Measurements from ENCODE around the gene EEF1E1.

Gene EEF1E1

DNA sequence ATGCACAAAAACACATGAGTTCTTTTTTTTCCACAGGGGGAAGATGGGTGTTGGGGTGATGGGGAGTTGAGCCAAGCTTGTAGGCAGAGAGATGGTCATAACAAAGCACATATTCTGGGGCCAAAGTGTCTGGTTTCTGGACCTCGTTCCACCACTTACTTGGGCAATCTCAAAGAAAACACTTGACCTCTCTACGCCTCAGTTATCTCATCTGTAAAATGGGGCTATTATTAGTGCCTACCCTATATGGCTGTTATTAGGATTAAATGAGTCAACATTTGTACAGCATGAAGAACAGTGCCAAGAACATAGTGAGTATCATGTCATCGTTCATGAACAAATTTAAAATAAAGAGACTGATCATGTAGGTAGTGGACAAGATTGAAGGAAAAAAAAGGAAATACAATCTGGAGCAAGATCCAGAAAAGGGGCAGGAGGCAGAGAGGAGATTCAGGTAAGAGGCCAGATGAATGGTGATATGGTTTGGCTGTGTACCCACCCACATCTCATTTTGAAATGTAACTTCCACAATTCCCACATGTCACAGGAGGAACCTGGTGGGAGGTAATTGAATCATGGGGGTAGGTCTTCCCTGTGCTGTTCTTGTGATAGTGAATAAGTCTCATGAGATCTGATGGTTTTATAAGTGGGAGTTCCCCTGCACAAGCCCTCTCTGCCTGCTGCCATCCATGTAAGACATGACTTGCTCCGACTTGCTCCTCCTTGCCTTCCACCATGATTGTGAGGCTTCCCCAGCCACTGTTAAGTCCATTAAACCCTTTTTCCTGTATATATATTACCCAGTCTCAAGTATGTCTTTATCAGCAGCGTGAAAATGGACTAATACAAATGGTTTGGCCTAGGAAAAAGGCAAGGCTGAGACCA, 14.2 kb downstream of the EEF1E1 start:
- Histone ChIP-seq H3K4me1 (ENCODE audit: control insufficient read depth in 1 of 2, insufficient read depth in 2 of 2, low read length in 2 of 2) (peaks cover 0 to 5% of the 10 kb centered on the region in 2 donors), H3K27ac (ENCODE audit: low read length) (no peak overlapping the region), H3K36me3 (ENCODE audit: control insufficient read depth in 1 of 2, insufficient read depth in 2 of 2, low read length in 2 of 2) (peaks cover 23 to 60% of the 10 kb centered on the region in 2 donors), H3K9me3 (ENCODE audit: control insufficient read depth in 1 of 2, low read length in 2 of 2) (no peaks in the 10 kb centered on the region), H3K4me3 (ENCODE audit: low read depth in 1 of 2, low read length in 2 of 2) (no peak overlapping the region), H3K27me3 (ENCODE audit: low read depth, low read length) (no peaks in the 10 kb centered on the region)

DNA sequence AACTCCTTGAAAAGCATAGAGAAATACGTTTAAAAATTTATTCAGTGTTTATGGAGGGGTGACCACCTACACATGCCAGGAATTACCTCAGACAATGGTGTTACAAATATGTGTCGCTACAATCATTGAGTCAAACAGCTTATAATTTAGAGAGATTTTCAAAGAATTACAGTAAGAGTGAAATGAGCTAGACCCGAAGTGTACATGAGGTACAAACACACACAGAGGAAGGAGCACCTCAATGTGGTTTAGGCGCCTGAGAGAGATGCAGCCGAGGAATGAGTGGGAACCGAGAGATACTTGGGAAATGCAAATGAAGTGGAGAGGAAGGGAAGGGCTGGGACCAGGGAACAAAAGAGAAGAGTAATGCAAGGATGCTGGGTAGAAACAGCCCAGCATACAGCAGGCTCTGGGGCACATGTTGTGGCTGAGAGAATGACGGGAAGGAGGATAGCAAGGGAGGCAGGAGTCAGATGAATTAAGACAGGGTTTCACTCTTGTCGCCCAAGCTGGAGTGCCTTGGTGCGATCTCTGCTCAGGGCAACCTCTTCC, 15.5 kb downstream of the EEF1E1 start:
- Histone ChIP-seq H3K27ac (ENCODE audit: low read length) (no peak overlapping the region), H3K27me3 (ENCODE audit: low read depth, low read length) (no peaks in the 10 kb centered on the region), H3K4me1 (ENCODE audit: control insufficient read depth in 1 of 2, insufficient read depth in 2 of 2, low read length in 2 of 2) (peaks cover 0 to 5% of the 10 kb centered on the region in 2 donors), H3K36me3 (ENCODE audit: control insufficient read depth in 1 of 2, insufficient read depth in 2 of 2, low read length in 2 of 2) (peaks cover 23 to 61% of the 10 kb centered on the region in 2 donors), H3K9me3 (ENCODE audit: control insufficient read depth in 1 of 2, low read length in 2 of 2) (no peaks in the 10 kb centered on the region), H3K4me3 (ENCODE audit: low read depth in 1 of 2, low read length in 2 of 2) (no peak overlapping the region)

DNA sequence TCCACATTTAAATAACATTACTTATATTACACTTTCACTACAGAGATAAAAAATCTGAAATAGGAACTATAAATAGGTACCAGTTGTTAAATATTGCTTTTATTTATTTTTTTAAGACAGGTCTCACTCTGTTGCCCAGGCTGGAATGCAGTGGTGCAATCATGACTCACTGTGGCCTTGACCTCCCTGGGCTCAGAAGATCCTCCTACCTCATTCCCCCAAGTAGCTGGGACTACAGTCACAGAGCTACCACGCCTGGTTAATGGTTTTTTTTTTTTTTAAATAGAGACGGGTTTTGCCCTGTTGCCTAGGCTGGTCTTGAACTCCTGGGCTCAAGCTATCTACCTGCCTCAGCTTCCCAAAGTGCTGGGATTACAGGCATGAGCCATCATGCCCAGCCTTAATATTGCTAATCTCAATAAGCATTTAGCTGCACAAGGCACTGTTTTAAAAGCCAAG, 17.3 kb downstream of the EEF1E1 start:
- Histone ChIP-seq H3K4me1 (ENCODE audit: control insufficient read depth in 1 of 2, insufficient read depth in 2 of 2, low read length in 2 of 2) (peaks cover 0 to 5% of the 10 kb centered on the region in 2 donors), H3K36me3 (ENCODE audit: control insufficient read depth in 1 of 2, insufficient read depth in 2 of 2, low read length in 2 of 2) (peaks cover 23 to 54% of the 10 kb centered on the region in 2 donors), H3K27me3 (ENCODE audit: low read depth, low read length) (no peaks in the 10 kb centered on the region), H3K27ac (ENCODE audit: low read length) (no peak overlapping the region), H3K4me3 (ENCODE audit: low read depth in 1 of 2, low read length in 2 of 2) (no peak overlapping the region), H3K9me3 (ENCODE audit: control insufficient read depth in 1 of 2, low read length in 2 of 2) (no peaks in the 10 kb centered on the region)

DNA sequence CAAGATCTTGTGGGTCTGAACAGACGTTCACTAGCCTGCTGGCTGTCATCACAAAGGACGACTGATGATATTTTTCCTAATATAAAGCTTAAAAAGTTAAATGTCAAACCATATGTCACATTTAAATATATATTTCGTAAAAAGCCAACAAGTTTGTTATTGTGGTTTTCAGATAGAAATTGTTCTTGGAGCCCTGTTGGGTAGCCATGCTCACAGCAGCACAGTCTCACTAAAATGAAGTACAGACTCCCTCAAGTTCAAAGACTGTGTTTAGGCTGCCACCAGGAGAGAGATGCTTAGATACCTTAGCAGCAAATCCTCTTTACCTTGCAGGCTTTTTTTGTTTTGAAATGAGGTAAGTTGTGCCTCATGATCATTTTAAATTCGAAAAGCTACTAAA, 17.8 kb downstream of the EEF1E1 start:
- Histone ChIP-seq H3K4me1 (ENCODE audit: control insufficient read depth in 1 of 2, insufficient read depth in 2 of 2, low read length in 2 of 2) (peaks cover 0 to 5% of the 10 kb centered on the region in 2 donors), H3K27me3 (ENCODE audit: low read depth, low read length) (no peaks in the 10 kb centered on the region), H3K4me3 (ENCODE audit: low read depth in 1 of 2, low read length in 2 of 2) (no peak overlapping the region), H3K36me3 (ENCODE audit: control insufficient read depth in 1 of 2, insufficient read depth in 2 of 2, low read length in 2 of 2) (peaks cover 23 to 53% of the 10 kb centered on the region in 2 donors), H3K9me3 (ENCODE audit: control insufficient read depth in 1 of 2, low read length in 2 of 2) (no peaks in the 10 kb centered on the region), H3K27ac (ENCODE audit: low read length) (no peak overlapping the region)

DNA sequence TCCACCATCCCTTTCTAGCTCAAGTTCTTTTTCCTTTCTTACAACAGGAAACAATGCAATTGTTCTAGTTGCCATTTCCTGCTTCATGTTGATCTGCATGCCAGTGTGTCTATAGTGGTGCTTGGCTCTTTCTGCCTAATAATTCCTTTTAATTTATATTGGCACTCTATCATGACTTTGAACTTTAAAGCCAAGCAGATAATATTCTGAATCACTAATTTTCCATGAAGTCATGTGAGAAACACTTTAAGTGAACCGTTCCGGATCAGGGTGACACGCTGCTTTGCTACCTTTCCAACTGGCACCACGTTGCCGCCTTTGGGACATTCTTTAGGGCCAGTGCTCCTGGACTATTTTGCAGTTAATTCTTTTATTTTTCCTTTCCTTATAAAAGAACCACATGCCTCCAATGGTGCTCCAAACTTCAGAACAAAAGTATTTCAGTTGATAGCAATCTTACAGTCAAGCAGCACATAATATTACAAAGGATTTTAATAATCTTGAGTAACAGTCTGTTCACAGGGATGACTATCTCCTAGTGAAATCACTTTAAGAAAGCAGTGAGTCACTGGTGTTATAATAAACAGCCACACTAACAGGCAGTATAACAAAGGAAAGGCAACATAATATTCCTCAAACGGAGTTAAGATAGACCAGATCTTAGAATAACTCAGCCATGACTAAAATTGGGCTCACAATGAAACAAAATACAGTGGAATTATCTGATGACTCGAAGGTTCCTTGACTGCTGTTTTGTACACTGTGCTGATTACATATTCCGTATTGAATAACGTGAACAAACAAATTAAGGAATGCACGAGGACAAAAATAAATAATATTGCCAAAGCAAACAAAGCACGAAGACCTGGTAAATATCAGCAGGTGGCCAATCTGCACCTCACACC, 19.1 kb downstream of the EEF1E1 start:
- H3K9me3 ChIP-seq (ENCODE audit: control insufficient read depth in 1 of 2, low read length in 2 of 2): no peaks in the 10 kb centered on the region
- no peak overlapping the region for H3K4me3 ChIP-seq (ENCODE audit: low read depth in 1 of 2, low read length in 2 of 2)
- peaks cover 0 to 5% of the 10 kb centered on the region in 2 donors for H3K4me1 ChIP-seq (ENCODE audit: control insufficient read depth in 1 of 2, insufficient read depth in 2 of 2, low read length in 2 of 2)
- no peaks in the 10 kb centered on the region for H3K27me3 ChIP-seq (ENCODE audit: low read depth, low read length)
- peak overlapping the region; percentile 13 for H3K27ac ChIP-seq (ENCODE audit: low read length)
- peaks cover 15 to 39% of the 10 kb centered on the region in 2 donors for H3K36me3 ChIP-seq (ENCODE audit: control insufficient read depth in 1 of 2, insufficient read depth in 2 of 2, low read length in 2 of 2)

DNA sequence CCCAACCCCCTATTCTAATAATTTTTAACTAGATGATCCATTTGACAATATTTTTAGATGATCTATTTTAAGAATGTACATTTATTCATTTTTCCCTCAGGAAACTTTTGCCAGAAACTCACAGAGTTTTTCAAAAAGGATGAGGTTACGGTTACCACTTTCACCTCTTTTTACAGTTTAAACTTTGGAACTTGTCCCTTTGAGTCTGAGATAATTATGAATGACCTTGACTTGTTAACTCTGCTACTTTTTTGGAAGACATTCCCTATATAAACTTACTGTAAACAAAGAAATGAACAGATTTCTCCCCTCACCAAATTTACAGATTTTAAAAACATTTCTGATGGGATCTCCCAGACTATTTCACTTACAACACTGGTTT, 19.8 kb downstream of the EEF1E1 start:
- Histone ChIP-seq H3K9me3 (ENCODE audit: control insufficient read depth in 1 of 2, low read length in 2 of 2) (no peaks in the 10 kb centered on the region), H3K27ac (ENCODE audit: low read length) (no peak overlapping the region), H3K27me3 (ENCODE audit: low read depth, low read length) (no peaks in the 10 kb centered on the region), H3K4me3 (ENCODE audit: low read depth in 1 of 2, low read length in 2 of 2) (no peak overlapping the region), H3K4me1 (ENCODE audit: control insufficient read depth in 1 of 2, insufficient read depth in 2 of 2, low read length in 2 of 2) (peaks cover 0 to 5% of the 10 kb centered on the region in 2 donors), H3K36me3 (ENCODE audit: control insufficient read depth in 1 of 2, insufficient read depth in 2 of 2, low read length in 2 of 2) (peaks cover 9 to 33% of the 10 kb centered on the region in 2 donors)

DNA sequence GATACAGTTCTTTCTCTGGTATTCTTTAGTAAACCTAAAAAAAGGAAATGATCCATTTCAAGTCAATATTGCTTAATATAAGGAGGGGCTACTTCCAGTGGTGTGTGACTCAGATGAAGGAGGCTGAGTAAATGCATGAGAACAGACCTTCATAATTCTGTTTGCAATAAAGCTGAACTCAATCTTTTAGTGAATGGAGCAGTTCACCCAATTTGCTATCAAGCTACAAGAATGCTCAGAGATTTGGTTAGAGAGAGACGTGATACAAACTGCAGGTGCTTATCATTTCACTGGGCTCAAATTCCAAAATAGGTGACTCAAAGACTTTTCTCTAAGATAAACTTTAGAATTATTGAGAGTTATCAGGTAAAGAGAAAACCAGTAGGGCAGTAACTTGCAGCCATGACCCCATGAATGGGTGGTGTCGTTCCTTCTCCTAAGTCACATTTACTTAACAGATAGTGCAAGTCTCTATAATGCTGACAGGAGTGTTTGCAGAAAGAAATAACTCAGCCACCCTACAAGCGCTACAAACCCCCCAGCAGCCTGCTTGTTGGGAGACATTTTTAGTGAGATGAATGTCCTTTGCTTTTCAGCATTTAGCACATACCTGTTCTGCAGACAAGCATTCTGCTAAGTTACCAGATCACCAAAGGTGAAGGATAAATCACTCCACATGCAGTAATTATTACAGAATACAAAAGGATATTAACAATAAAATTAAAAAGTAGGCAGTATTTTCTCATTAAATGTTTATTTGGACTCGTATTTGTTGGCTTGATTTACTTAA, 21.8 kb downstream of the EEF1E1 start:
- Histone ChIP-seq H3K9me3 (ENCODE audit: control insufficient read depth in 1 of 2, low read length in 2 of 2) (no peaks in the 10 kb centered on the region), H3K27ac (ENCODE audit: low read length) (no peak overlapping the region), H3K36me3 (ENCODE audit: control insufficient read depth in 1 of 2, insufficient read depth in 2 of 2, low read length in 2 of 2) (peaks cover 0 to 19% of the 10 kb centered on the region in 2 donors), H3K27me3 (ENCODE audit: low read depth, low read length) (no peaks in the 10 kb centered on the region), H3K4me1 (ENCODE audit: control insufficient read depth in 1 of 2, insufficient read depth in 2 of 2, low read length in 2 of 2) (peaks cover 0 to 5% of the 10 kb centered on the region in 2 donors), H3K4me3 (ENCODE audit: low read depth in 1 of 2, low read length in 2 of 2) (no peak overlapping the region)

DNA sequence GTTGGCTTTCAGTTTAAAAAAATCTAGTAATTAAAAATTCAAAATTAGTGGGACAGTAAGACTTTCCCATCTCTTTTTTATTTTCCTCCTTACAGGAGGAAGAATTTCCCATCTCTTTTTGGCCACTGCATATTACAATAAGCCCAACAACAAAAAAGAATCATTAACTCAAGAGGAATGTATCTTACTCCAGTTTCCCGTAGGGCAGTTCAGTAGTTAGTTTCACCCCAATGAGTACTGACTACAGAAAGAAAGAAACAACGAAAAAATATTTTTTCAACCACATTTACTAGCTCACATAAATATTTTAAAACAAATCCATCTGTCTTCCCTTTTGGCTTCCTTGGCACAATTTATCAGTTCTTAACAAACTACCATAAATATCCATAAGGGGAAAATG, 23.2 kb downstream of the EEF1E1 start:
- Histone ChIP-seq H3K27ac (ENCODE audit: low read length) (no peak overlapping the region), H3K27me3 (ENCODE audit: low read depth, low read length) (no peaks in the 10 kb centered on the region), H3K9me3 (ENCODE audit: control insufficient read depth in 1 of 2, low read length in 2 of 2) (no peaks in the 10 kb centered on the region), H3K36me3 (ENCODE audit: control insufficient read depth in 1 of 2, insufficient read depth in 2 of 2, low read length in 2 of 2) (peaks cover 0 to 16% of the 10 kb centered on the region in 2 donors), H3K4me3 (ENCODE audit: low read depth in 1 of 2, low read length in 2 of 2) (no peak overlapping the region), H3K4me1 (ENCODE audit: control insufficient read depth in 1 of 2, insufficient read depth in 2 of 2, low read length in 2 of 2) (peaks cover 0 to 5% of the 10 kb centered on the region in 2 donors)

DNA sequence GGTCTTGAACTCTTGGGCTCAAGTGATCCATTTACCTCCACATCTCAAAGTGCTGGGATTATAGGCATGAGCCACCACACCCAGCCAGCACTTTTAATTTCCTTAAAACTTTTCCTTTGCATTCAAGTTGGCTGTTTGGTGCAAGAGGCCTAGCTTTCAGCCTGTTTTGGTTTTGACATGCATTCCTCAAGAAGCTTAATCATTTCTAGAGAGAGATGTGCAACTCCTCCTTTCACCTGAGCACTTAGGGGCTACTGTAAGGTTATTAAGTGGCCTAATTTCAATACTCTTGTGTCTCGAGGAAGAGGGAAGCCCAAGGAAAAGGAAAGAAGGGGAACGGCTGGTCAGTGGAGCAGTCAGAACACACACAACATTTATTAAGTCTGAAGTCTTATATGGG, 24.4 kb downstream of the EEF1E1 start:
- Histone ChIP-seq H3K9me3 (ENCODE audit: control insufficient read depth in 1 of 2, low read length in 2 of 2) (no peaks in the 10 kb centered on the region), H3K36me3 (ENCODE audit: control insufficient read depth in 1 of 2, insufficient read depth in 2 of 2, low read length in 2 of 2) (peaks cover 0 to 8% of the 10 kb centered on the region in 2 donors), H3K4me1 (ENCODE audit: control insufficient read depth in 1 of 2, insufficient read depth in 2 of 2, low read length in 2 of 2) (no peaks in the 10 kb centered on the region), H3K27ac (ENCODE audit: low read length) (no peak overlapping the region), H3K27me3 (ENCODE audit: low read depth, low read length) (no peaks in the 10 kb centered on the region), H3K4me3 (ENCODE audit: low read depth in 1 of 2, low read length in 2 of 2) (no peak overlapping the region)

DNA sequence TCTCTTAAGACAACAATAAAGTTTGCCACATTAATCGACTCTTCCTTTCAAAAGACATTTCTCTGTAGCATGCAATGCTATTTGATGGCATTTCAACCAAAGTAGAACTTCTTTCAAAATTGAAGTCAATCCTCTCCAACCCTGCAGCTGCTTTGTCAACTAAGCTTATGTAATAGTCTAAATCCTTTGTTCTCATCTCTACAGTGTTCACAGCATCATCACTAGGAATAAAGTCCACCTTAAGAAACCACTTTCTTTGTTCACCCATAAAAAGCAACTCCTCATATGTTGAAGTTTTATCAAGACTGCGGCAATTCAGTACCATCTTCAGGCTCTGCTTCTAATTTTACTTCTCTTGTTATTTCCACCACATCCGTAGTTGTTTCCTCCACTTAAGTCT, 26.6 kb downstream of the EEF1E1 start:
- Histone ChIP-seq H3K36me3 (ENCODE audit: control insufficient read depth in 1 of 2, insufficient read depth in 2 of 2, low read length in 2 of 2) (peaks cover 0 to 4% of the 10 kb centered on the region in 2 donors), H3K9me3 (ENCODE audit: control insufficient read depth in 1 of 2, low read length in 2 of 2) (no peaks in the 10 kb centered on the region), H3K4me3 (ENCODE audit: low read depth in 1 of 2, low read length in 2 of 2) (no peak overlapping the region), H3K27ac (ENCODE audit: low read length) (no peak overlapping the region), H3K4me1 (ENCODE audit: control insufficient read depth in 1 of 2, insufficient read depth in 2 of 2, low read length in 2 of 2) (no peaks in the 10 kb centered on the region), H3K27me3 (ENCODE audit: low read depth, low read length) (no peaks in the 10 kb centered on the region)

All from muscle layer of duodenum (tissue), 2 donors.